SU-DHL-6 (cell line): ENCODE data around the gene C1GALT1.

Experiments used
- H2AFZ ChIP-seq: fragments of 200-600 bp; sonication (generic); 2 replicates; pipeline ENCODE4 v1.6.1; 2014; ENCODE audit warnings: low read depth, mild to moderate bottlenecking, moderate library complexity, mixed read lengths, antibody characterized with exemption, low read length; ENCODE audit not compliant: severe bottlenecking
- H3F3A ChIP-seq: fragments of 200-600 bp; shearing (Covaris generic); 2 replicates; pipeline ENCODE4 v1.6.0; 2016; ENCODE audit warnings: antibody characterized with exemption, mild to moderate bottlenecking; ENCODE audit not compliant: insufficient read depth
- H3K27ac ChIP-seq: fragments of 200-600 bp; sonication (generic); 2 replicates; pipeline ENCODE4 v1.5.1; 2016; ENCODE audit warnings: low read depth, mild to moderate bottlenecking, low read length, moderate library complexity, mixed read lengths
- H3K27me3 ChIP-seq: fragments of 200-600 bp; sonication (generic), shearing (Covaris generic); 2 replicates; pipeline ENCODE4 v1.6.0; 2014; ENCODE audit warnings: mild to moderate bottlenecking, low read length
- H3K36me3 ChIP-seq: fragments of 200-600 bp; sonication (generic); 2 replicates; pipeline ENCODE4 v1.6.1; 2014; ENCODE audit warnings: mild to moderate bottlenecking, low read length, mixed read lengths
- H3K4me2 ChIP-seq: fragments of 300-600, 200-600 bp; shearing (Covaris generic), sonication (generic); 2 replicates; pipeline ENCODE4 v1.6.0; 2014; ENCODE audit warnings: low read length, low read depth, mild to moderate bottlenecking; ENCODE audit not compliant: poor library complexity, severe bottlenecking
- H3K4me3 ChIP-seq: fragments of 200-600 bp; sonication (generic); 2 replicates; pipeline ENCODE4 v1.5.1; 2014; ENCODE audit warnings: antibody characterized with exemption, low read length, mild to moderate bottlenecking, mixed read lengths; ENCODE audit not compliant: insufficient read depth, poor library complexity, severe bottlenecking
- H3K79me2 ChIP-seq: fragments of 200-600 bp; sonication (generic); 2 replicates; pipeline ENCODE4 v1.6.1; 2014; ENCODE audit warnings: mild to moderate bottlenecking, low read length, moderate library complexity; ENCODE audit not compliant: insufficient read depth
- H3K9ac ChIP-seq: fragments of 200-600 bp; sonication (generic); 2 replicates; pipeline ENCODE4 v1.7.0; 2014; ENCODE audit warnings: mild to moderate bottlenecking, low read length
- H3K9me2 ChIP-seq: fragments of 200-600 bp; sonication (generic); replicated peaks from 2 replicates; pipeline ENCODE4 v1.6.1; 2014; ENCODE audit warnings: low read length; ENCODE audit not compliant: insufficient read depth
- H3K9me3 ChIP-seq: fragments of 200-600 bp; sonication (generic); 2 replicates; pipeline ENCODE4 v1.6.1; 2014; ENCODE audit warnings: low read length, mixed read lengths; ENCODE audit not compliant: insufficient read depth
- H4K20me1 ChIP-seq: fragments of 200-600 bp; sonication (generic); 2 replicates; pipeline ENCODE4 v1.6.1; 2014; ENCODE audit warnings: low read depth, mild to moderate bottlenecking, antibody characterized with exemption, low read length, moderate library complexity, mixed read lengths
- CTCF ChIP-seq: fragments of 200-600 bp; sonication (generic); IDR thresholded peaks from one replicate; pipeline ENCODE4 v1.5.1; 2017; ENCODE audit warnings: antibody characterized with exemption, mild to moderate bottlenecking, low read length, moderate library complexity; ENCODE audit not compliant: insufficient read depth, poor library complexity, severe bottlenecking
- EZH2phosphoT487 ChIP-seq: fragments of 200-600 bp; sonication (generic), shearing (Covaris generic); conservative IDR thresholded peaks from 2 replicates; pipeline ENCODE4 v1.6.1; 2018; ENCODE audit warnings: mild to moderate bottlenecking, antibody characterized with exemption, low read length, moderate library complexity, mixed read lengths

Gene C1GALT1

GRCh38 chr7:7157177-7157886, 25.0 kb upstream of the C1GALT1 start:
- no peaks in the 10 kb centered on the region for H4K20me1 ChIP-seq
- H3K36me3 ChIP-seq, result peaks cover 14% of the 10 kb centered on the region; the same call in 1 of the 2 replicates
- H3K9ac ChIP-seq, result peak overlapping the region; percentile 50
- TF ChIP-seq EZH2phosphoT487, result no peak
- no peak for TF ChIP-seq CTCF
- H3K27me3 ChIP-seq, result no peaks in the 10 kb centered on the region
- no peaks in the 10 kb centered on the region for H3K9me2 ChIP-seq
- peaks cover 27% of the 10 kb centered on the region for H3K79me2 ChIP-seq
- H3K4me3 ChIP-seq, result peak overlapping the region; percentile 53
- peaks cover 13% of the 10 kb centered on the region; the same call in 1 of the 2 replicates for H3K9me3 ChIP-seq
- peaks cover 17% of the 10 kb centered on the region; the same call in 1 of the 2 replicates for H3F3A ChIP-seq
- peak overlapping the region; percentile 31 for H2AFZ ChIP-seq
- H3K27ac ChIP-seq, result peak overlapping the region; percentile 85
- H3K4me2 ChIP-seq, result peak overlapping the region; percentile 97

GRCh38 chr7:7157887-7158271, 24.5 kb upstream of the C1GALT1 start:
- H3K36me3 ChIP-seq, result peaks cover 14% of the 10 kb centered on the region; the same call in 1 of the 2 replicates
- no peak for TF ChIP-seq EZH2phosphoT487
- no peak for TF ChIP-seq CTCF
- peak overlapping the region; percentile 85 for H3K27ac ChIP-seq
- H4K20me1 ChIP-seq, result no peaks in the 10 kb centered on the region
- peak overlapping the region; percentile 97 for H3K4me2 ChIP-seq
- peak overlapping the region; percentile 53 for H3K4me3 ChIP-seq
- H2AFZ ChIP-seq, result peak overlapping the region; percentile 31
- H3F3A ChIP-seq, result peaks cover 17% of the 10 kb centered on the region; the same call in 1 of the 2 replicates
- peaks cover 13% of the 10 kb centered on the region; the same call in 1 of the 2 replicates for H3K9me3 ChIP-seq
- H3K27me3 ChIP-seq, result no peaks in the 10 kb centered on the region
- H3K9me2 ChIP-seq, result no peaks in the 10 kb centered on the region
- H3K79me2 ChIP-seq, result peaks cover 27% of the 10 kb centered on the region
- H3K9ac ChIP-seq, result peak overlapping the region; percentile 50

- H4K20me1 ChIP-seq, result no peaks in the 10 kb centered on the region
- peak overlapping the region; percentile 48 for H3K9ac ChIP-seq
- peaks cover 28% of the 10 kb centered on the region for H3K79me2 ChIP-seq
- peaks cover 14% of the 10 kb centered on the region; the same call in 1 of the 2 replicates for H3K36me3 ChIP-seq
- peak overlapping the region; percentile 85 for H3K27ac ChIP-seq
- H3K4me3 ChIP-seq, result peak overlapping the region; percentile 53
- no peaks in the 10 kb centered on the region for H3K27me3 ChIP-seq
- no peak for TF ChIP-seq EZH2phosphoT487
- TF ChIP-seq CTCF, result no peak
- H3F3A ChIP-seq, result peaks cover 17% of the 10 kb centered on the region; the same call in 1 of the 2 replicates
- peaks cover 8% of the 10 kb centered on the region; the same call in 1 of the 2 replicates for H3K9me3 ChIP-seq
- peak overlapping the region; percentile 36 for H2AFZ ChIP-seq
- peak overlapping the region; percentile 97 for H3K4me2 ChIP-seq
- H3K9me2 ChIP-seq, result no peaks in the 10 kb centered on the region
Measured at GRCh38 chr7:7159063-7159658, 23.2 kb upstream of the C1GALT1 start.
